NK-92 treated with Interleukin-12 subunit alpha and Interleukin-12 subunit beta, amount 100 ng/mL, for 24 hours (cell line): Measurements from ENCODE around the gene PTP4A2.

Source experiments
- DNase-seq: peaks from one replicate; lab custom pipeline; 2025; lab: John Stamatoyannopoulos, UW

PTP4A2 gene

DNA sequence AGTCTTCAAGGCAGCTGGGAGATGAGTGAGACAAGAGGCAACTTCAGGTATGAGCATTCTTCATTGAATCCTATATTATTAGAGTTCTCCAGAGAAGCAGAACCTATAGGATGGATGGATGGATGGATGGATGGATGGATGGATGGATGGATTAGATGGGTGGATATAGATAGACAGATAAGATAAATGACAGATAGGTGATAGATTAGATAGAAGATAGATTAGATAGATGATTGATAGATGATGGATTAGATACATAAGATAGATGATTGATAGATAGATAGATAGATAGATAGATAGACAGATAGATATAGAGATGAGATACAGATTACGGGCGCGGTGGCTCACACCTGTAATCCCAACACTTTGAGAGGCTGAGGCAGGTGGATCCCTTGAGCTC lies 79.1 kb downstream of the PTP4A2 start:
- DNase-seq = no peak

DNA sequence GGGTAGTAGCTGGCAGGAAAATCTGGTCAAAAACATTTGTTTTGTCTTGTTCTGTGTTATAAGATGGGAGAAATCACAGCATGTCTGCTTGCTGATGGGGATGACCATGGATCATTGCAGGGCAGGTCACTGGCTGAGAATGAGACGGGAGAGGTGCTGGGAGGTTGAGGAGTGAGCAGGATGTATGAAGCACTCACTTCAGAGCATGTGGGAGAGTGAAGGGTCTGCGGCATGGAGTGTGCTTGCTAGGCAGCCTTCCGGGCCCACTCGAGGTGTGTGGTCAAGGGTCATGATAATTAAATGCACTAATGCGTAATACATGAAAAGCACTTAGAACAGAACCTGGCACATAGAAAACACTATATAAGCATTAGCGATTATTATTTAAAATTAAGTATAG lies 80.3 kb downstream of the PTP4A2 start:
- no peak for DNase-seq
